GM21786 (cell line): ENCODE data around the gene RAB7A.
"Not testable (repeated sequence)": the region's sequence is repeated elsewhere in the genome, so short reads cannot be mapped to it uniquely, and the experiment has no call there.

Experiments used
- ATAC-seq: cut with Tn5 transposase; IDR thresholded peaks from one replicate; pipeline ENCODE4 v1.9.1; 2021; ENCODE audit not compliant: unreplicated experiment

The RAB7A gene

GRCh38 chr3:128749561-128749960 lies 23.6 kb downstream of the RAB7A start:
- ATAC-seq, result not testable (repeated sequence)

DNA sequence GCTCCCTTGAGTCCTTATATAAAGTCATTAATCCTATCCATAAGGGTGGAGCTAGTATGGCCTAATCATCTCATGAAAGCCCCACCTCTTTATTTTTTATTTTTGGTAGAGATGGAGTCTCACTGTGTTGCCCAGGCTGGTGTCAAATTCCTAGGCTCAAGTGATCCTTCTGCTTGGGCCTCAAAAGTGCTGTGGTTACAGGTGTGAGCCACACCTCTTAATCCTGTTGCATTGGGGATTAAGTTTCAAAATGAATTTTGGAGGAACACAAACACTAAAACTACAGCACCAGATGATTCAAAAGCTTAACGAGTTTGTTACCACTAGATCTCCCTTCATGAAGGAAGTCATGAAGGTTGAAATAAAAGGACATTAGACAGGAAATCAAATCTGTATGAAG lies 27.7 kb downstream of the RAB7A start:
- ATAC-seq, result no peak

GRCh38 chr3:128760042-128760441 lies 34.1 kb downstream of the RAB7A start:
- no peak for ATAC-seq

GRCh38 chr3:128760881-128761280 lies 34.9 kb downstream of the RAB7A start:
- ATAC-seq, result no peak

DNA sequence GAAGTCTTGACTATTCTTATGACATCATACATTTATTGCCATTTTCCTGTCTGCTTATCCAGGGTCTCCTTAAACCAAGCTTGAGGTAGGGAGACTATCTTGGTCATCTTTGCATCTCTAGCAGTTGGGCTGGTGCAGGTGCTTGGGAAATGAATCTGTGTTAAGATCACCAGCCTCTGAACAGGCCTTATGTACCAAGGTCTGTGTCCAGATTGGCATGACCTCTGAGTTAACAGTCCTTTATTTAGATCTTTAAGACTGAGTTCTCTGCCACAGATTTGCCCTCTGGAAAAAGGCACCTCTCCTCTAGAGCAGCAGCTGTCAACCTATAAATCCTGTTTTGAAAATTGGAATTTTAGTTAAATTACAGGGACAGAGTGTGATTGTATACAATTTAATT lies 35.4 kb downstream of the RAB7A start:
- ATAC-seq, result no peak

DNA sequence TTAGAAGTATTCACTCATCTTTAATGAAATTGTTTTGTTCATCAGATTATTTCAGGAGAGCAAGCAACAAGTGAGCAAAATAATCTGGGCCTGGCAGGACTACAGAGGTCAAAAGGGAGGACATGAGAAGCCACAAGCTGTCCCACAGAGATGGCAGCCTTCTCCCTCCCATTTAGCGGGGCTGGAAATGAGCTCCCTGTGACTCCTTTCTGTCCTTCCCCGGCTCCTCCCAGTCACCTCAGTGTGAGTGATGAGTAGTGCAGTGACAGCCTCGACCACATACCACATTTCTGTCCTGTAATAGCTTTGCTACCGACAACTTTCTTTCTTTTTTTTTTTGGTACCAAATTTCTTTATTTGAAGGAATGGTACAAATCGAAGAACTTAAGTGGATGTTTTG lies 38.0 kb downstream of the RAB7A start:
- no peak for ATAC-seq

DNA sequence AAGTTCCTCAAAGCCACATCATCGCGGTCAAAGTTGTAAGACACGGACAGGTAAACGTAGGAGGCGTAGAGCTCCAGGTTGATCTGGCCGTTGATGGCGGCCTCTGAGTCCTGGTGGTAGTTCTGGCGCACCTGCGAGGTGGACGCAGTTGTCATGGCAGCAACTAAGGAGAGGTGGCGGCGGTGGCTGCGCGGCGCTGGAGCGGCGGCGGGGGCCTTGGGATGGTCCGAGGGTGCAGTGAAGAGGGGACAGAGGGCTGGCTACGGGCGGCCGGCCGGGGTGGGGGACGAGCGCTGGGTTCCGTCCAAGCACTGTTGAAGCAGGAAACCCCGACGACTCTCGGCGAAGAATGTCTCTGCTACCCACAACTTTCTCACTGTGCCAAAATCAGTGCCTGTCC lies 38.9 kb downstream of the RAB7A start:
- no peak for ATAC-seq

GRCh38 chr3:128767094-128767750 lies 41.2 kb downstream of the RAB7A start:
- no peak for ATAC-seq

DNA sequence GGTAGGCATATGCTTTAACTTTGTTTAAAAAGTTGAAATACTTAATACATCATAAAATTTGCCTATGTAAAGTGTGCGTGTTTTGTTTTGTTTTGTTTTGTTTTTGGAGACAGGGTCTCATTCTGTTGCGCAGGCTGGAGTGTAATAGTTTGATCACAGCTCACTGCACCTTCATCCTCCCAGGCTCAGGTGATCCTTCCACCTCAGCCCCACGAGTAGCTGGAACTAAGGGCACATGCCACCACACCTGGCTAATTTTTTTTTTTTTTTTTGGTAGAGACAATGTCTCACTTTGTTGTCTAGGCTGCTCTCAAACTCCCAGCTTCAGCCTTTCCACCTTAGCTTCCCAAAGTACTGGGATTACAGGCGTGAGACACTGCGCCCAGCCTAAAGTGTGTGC lies 42.5 kb downstream of the RAB7A start:
- ATAC-seq, result no peak

- no peak for ATAC-seq
These were observed 44.4 kb downstream of the RAB7A start for GRCh38 chr3:128770387-128770786.

GRCh38 chr3:128773189-128773588 lies 47.2 kb downstream of the RAB7A start:
- ATAC-seq, result not testable (repeated sequence)

GRCh38 chr3:128773592-128773991 lies 47.6 kb downstream of the RAB7A start:
- ATAC-seq, result not testable (repeated sequence)

DNA sequence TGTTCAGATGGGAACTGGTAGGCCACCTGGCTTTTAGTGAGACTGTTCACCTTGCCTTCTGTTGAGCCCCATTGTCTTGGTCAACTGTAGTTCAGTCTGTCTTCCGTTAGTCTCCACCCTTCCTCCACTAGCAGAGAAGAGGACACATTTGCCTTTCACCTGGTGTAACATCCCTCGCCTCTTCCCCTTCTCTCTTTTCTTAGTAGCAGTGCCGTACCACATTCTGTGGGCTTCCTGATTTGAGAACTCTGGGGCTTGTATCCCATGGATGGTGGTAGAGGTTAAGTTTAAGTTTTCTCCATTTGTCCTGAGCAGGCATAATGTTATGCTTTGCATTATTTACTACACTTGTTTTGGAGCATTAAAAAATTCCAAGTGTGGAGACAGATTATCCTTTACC lies 49.3 kb downstream of the RAB7A start:
- ATAC-seq, result no peak

DNA sequence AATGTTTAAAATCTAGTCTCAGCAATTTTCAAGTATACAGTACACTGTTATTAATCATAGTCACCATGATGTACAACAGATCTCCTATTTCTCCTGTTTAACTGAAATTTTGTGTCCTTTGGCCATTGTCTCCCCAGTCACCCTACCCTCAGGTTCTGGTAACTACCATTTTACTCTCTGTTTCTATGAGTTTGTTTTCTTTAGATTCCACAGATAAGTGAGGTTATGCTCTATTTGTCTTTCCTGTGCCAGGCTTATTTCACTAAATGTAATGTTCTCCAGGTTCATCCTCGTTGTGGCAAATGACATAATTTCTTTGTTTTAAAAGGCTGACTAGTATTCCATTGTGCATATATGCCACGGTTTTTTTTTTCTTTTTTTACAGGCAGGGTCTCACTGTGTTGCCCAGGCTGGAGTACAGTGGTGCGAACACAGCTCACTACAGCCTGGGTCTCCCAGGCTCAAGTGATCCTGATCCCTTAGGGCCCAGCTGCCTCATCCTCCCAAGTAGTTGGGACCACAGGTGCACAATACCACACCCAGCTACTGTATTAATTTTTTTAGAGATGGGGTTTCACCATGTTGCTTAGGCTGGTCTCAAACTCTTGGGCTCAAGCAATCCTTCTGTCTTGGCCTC lies 50.0 kb downstream of the RAB7A start:
- no peak for ATAC-seq

DNA sequence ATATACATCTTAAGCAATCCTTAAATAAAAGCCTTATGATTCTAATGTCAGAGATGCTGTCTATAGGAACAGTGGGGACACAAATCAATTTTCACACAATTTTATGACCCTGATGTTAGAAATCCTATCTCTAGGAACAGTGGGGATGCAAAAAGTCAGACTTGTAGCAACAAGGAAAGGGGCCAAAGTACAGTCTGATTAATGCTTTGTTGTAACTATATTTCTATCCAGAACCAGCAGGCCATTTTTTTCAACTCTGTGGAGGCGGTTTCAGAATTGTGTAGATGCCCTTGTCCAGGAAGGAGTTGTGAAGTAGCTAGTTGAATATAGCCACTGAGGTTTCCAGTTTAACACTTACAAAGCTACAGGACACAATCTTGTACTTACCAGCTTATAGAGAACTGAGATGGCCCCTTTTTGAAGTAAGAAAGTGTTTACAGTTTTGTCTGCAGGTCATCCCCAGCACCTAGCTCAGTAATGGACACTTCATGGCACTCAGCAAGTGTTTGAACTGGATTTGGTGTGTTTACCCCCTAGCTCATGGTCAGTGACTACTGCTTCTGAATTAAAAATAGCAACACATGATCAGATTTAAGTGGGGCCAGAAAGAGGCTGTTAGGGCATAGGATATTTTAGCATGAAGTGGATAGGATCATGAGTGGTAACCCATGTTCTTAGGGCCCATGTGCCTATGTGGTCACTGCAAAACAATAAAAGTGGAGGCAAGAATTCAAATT lies 54.3 kb downstream of the RAB7A start:
- ATAC-seq, result no peak

GRCh38 chr3:128781164-128781563 lies 55.2 kb downstream of the RAB7A start:
- ATAC-seq, result no peak

- no peak for ATAC-seq
These were observed 56.5 kb downstream of the RAB7A start for GRCh38 chr3:128782282-128783146.

DNA sequence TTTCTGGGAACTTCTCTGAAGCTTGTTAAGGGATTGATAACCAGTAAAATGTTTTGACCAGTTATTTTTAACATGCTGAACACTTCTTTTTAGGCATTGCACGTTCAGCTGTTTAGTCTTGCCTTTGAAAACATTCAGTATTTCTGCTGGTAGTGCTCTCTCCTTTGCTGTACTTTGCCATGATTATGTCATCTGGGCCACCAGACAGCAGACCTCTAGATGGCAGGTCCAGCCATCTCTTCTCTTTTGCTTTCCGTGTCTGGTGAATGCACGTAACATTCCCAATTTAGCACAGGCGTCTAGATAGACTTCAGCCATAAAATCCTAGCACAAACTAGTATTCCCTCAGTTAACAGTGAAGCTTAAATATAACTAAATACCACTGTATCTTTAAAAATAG lies 57.8 kb downstream of the RAB7A start:
- ATAC-seq, result no peak

- no peak for ATAC-seq
These were observed 58.2 kb downstream of the RAB7A start for GRCh38 chr3:128784232-128784631.

DNA sequence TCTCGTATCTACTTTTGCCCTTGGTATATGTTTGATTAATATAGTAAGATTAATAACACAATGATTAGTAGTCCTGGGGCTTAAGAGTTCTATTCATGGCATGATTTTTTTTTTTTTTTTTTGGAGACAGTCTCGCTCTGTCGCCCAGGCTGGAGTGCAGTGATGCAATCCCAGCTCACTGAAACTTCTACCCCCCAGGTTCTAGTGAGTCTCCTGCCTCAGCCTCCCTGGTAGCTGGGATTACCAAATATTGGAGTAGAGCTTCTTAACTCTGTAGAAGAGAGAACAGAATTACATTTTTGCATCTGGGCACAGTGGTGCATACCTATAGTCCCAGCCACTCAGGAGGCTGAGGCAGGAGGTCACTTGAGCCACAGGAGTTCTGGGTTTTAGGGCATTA lies 58.9 kb downstream of the RAB7A start:
- ATAC-seq, result no peak

DNA sequence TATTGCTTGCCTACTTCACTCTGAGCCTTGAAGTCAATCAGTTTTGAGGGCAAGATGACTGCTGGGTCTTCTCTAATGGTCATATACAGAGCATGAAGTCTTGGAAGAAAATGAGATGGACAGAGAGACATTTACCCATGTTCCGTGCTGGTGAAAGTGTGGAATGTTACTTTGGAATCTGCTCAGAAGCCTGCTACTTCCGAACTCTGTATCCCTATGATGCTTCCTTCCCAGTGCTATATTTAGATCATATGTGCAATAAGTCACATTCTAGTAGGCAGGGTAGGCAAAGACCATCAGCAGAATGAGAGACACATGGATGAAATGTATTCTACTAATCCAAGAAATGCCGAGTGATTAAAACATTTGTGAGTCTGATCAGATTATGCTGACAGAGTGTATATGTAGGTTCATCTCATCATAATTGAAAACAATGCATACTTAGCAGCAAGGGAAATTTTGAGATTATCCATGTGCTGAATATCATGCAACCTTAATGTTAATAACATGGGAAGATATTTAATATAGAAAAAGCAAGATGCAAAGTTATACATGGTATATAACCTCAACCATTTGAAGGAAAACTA lies 60.5 kb downstream of the RAB7A start:
- no peak for ATAC-seq
